IMR-90 (cell line): ENCODE data around the gene SLC16A5. TPM values are rescaled to one million over a fixed set of nuclear protein-coding genes. Genes with fewer than 3 reads are reported as not detected.
A peak's percentile ranks its signal among the peaks of the same experiment; 100 is the strongest.

Source experiments
- ATAC-seq: fragments of 200-7000 bp; cut with Tn5 transposase; 2 replicates; pipeline ENCODE4 v1.9.1; 2020; ENCODE audit warnings: low read depth, mild to moderate bottlenecking, moderate library complexity
- BruUV-seq: library from RNA; stranded (reverse); fragments of 400-500 nt; replicated peaks from 2 replicates; lab custom pipeline; 2021; lab: Mats Ljungman, UMichigan
- CTCF ChIA-PET: fragments of 300-600 bp; formaldehyde crosslinking; extraction: SDS; loops from one replicate; lab custom pipeline; 2021; ENCODE audit warnings: antibody characterized with exemption; lab: Yijun Ruan, JAX
- POLR2A ChIA-PET: fragments of 300-600 bp; sonication (Branson Sonifier 250); formaldehyde crosslinking; loops from one replicate; lab custom pipeline; 2022; ENCODE audit warnings: antibody characterized with exemption; ENCODE audit not compliant: unreplicated experiment; lab: Charles Lee
- DNase-seq: peaks from one replicate; pipeline ENCODE4 v3.0.0; 2013
- H2AFZ ChIP-seq: replicated peaks from 2 replicates; pipeline ENCODE3; 2013; ENCODE audit warnings: low read length, mild to moderate bottlenecking; ENCODE audit not compliant: poor library complexity
- H2AK5ac ChIP-seq: 2 replicates; pipeline ENCODE4 v1.6.1; 2013; ENCODE audit warnings: low read depth, low read length, inconsistent platforms
- H2AK9ac ChIP-seq: replicated peaks from 2 replicates; pipeline ENCODE3; 2013; ENCODE audit warnings: mild to moderate bottlenecking, low read depth, low read length, moderate library complexity; ENCODE audit not compliant: poor library complexity
- H2BK120ac ChIP-seq: 2 replicates; pipeline ENCODE4 v1.6.1; 2013; ENCODE audit warnings: low read depth, low read length, inconsistent platforms
- H2BK15ac ChIP-seq: 3 replicates; pipeline ENCODE4 v1.6.1; 2013; ENCODE audit warnings: low read depth, low read length, inconsistent platforms
- H2BK20ac ChIP-seq: 2 replicates; pipeline ENCODE4 v1.6.1; 2013; ENCODE audit warnings: low read depth, mild to moderate bottlenecking, inconsistent platforms, low read length, moderate library complexity
- H2BK5ac ChIP-seq: 2 replicates; pipeline ENCODE4 v1.6.1; 2013; ENCODE audit warnings: mild to moderate bottlenecking, low read depth, low read length, inconsistent platforms; ENCODE audit not compliant: poor library complexity, severe bottlenecking
- H3K14ac ChIP-seq: replicated peaks from 2 replicates; pipeline ENCODE4 v1.6.1; 2013; ENCODE audit warnings: low read depth, low read length, inconsistent platforms
- H3K18ac ChIP-seq: 2 replicates; pipeline ENCODE4 v1.6.1; 2013; ENCODE audit warnings: low read depth, low read length, control low read depth
- H3K23ac ChIP-seq: 2 replicates; pipeline ENCODE4 v1.6.1; 2013; ENCODE audit warnings: low read depth, low read length, inconsistent platforms
- H3K27ac ChIP-seq: 2 replicates; pipeline ENCODE4 v1.5.1; 2013; ENCODE audit warnings: mild to moderate bottlenecking, control low read depth, low read length; ENCODE audit not compliant: insufficient read depth
- H3K27me3 ChIP-seq: 2 replicates; pipeline ENCODE4 v1.6.1; 2013; ENCODE audit warnings: low read length; ENCODE audit not compliant: control insufficient read depth, insufficient read depth
- H3K36me3 ChIP-seq: 2 replicates; pipeline ENCODE4 v1.6.1; 2013; ENCODE audit warnings: low read length, mixed read lengths; ENCODE audit not compliant: control insufficient read depth, insufficient read depth
- H3K4ac ChIP-seq: 2 replicates; pipeline ENCODE4 v1.6.1; 2013; ENCODE audit warnings: low read depth, low read length, inconsistent platforms
- H3K4me1 ChIP-seq: 2 replicates; pipeline ENCODE4 v1.6.1; 2013; ENCODE audit warnings: low read length, mixed read lengths; ENCODE audit not compliant: control insufficient read depth, insufficient read depth
- H3K4me2 ChIP-seq: 2 replicates; pipeline ENCODE4 v1.6.1; 2013; ENCODE audit warnings: low read depth, mild to moderate bottlenecking, control low read depth, low read length, moderate library complexity
- H3K4me3 ChIP-seq: 2 replicates; pipeline ENCODE4 v1.5.1; 2013; ENCODE audit warnings: low read depth, mild to moderate bottlenecking, control low read depth, low read length, moderate library complexity; ENCODE audit not compliant: insufficient read depth
- H3K56ac ChIP-seq: 2 replicates; pipeline ENCODE4 v1.6.1; 2013; ENCODE audit warnings: low read length, inconsistent platforms; ENCODE audit not compliant: insufficient read depth; ENCODE audit errors: extremely low read depth
- H3K79me1 ChIP-seq, 2 experiments: 2 replicates each; pipeline ENCODE4 v1.6.1; 2013; ENCODE audit warnings: low read length in 2 of 2, inconsistent platforms in 1 of 2, low read depth in 1 of 2
- H3K9ac ChIP-seq: 2 replicates; pipeline ENCODE4 v1.6.1; 2013; ENCODE audit warnings: low read depth, low read length, control low read depth
- H3K9me1 ChIP-seq: 2 replicates; pipeline ENCODE4 v1.6.1; 2013; ENCODE audit warnings: low read length, inconsistent platforms; ENCODE audit not compliant: insufficient read depth
- H3K9me3 ChIP-seq: 2 replicates; pipeline ENCODE4 v1.6.1; 2013; ENCODE audit warnings: low read length; ENCODE audit not compliant: control insufficient read depth, insufficient read depth
- H4K20me1 ChIP-seq: 2 replicates; pipeline ENCODE4 v1.6.1; 2013; ENCODE audit warnings: low read length, inconsistent platforms; ENCODE audit not compliant: insufficient read depth
- H4K5ac ChIP-seq: 2 replicates; pipeline ENCODE4 v1.6.1; 2013; ENCODE audit warnings: mild to moderate bottlenecking, low read depth, low read length, control low read depth
- H4K8ac ChIP-seq, 2 experiments: 2 replicates each; pipeline ENCODE4 v1.6.1; 2013; ENCODE audit warnings: low read depth in 2 of 2, low read length in 2 of 2, control low read depth in 1 of 2, inconsistent platforms in 1 of 2
- H4K91ac ChIP-seq: 2 replicates; pipeline ENCODE4 v1.6.1; 2013; ENCODE audit warnings: low read depth, low read length, inconsistent platforms; ENCODE audit not compliant: insufficient read depth
- CEBPB ChIP-seq: IDR thresholded peaks from 2 replicates; pipeline ENCODE4 v1.6.1; 2012; ENCODE audit warnings: low read depth, low read length, improper control_type of control experiment
- CHD1 ChIP-seq: IDR thresholded peaks from 2 replicates; pipeline ENCODE4 v1.6.1; 2012; ENCODE audit warnings: low read depth, low read length, improper control_type of control experiment
- ELK1 ChIP-seq: fragments of 150-350 bp; IDR thresholded peaks from 2 replicates; pipeline ENCODE4 v1.6.1; 2016; ENCODE audit warnings: low read depth, mild to moderate bottlenecking, low read length, moderate library complexity, borderline replicate concordance
- MAFK ChIP-seq: IDR thresholded peaks from 2 replicates; pipeline ENCODE4 v1.6.1; 2012; ENCODE audit warnings: low read depth, low read length, improper control_type of control experiment
- MAZ ChIP-seq: IDR thresholded peaks from 2 replicates; pipeline ENCODE4 v1.6.1; 2012; ENCODE audit warnings: low read depth, mild to moderate bottlenecking, low read length, improper control_type of control experiment, moderate library complexity, borderline replicate concordance
- MXI1 ChIP-seq: IDR thresholded peaks from 2 replicates; pipeline ENCODE4 v1.6.1; 2012; ENCODE audit warnings: low read depth, mild to moderate bottlenecking, low read length, moderate library complexity, borderline replicate concordance
- NFE2L2 ChIP-seq: fragments of 150-350 bp; IDR thresholded peaks from 2 replicates; pipeline ENCODE4 v1.6.1; 2016; ENCODE audit warnings: low read depth, mild to moderate bottlenecking, low read length
- POLR2A ChIP-seq: IDR thresholded peaks from 2 replicates; pipeline ENCODE4 v1.6.1; 2012; ENCODE audit warnings: mild to moderate bottlenecking, low read depth, low read length
- RCOR1 ChIP-seq: IDR thresholded peaks from 2 replicates; pipeline ENCODE4 v1.6.1; 2012; ENCODE audit warnings: mild to moderate bottlenecking, low read length, improper control_type of control experiment; ENCODE audit not compliant: insufficient replicate concordance
- RFX5 ChIP-seq: IDR thresholded peaks from 2 replicates; pipeline ENCODE4 v1.8.0; 2012; ENCODE audit warnings: low read depth, mild to moderate bottlenecking, low read length, moderate library complexity
- WGBS, 2 experiments: methylation state at CpG; one replicate each; pipeline versions ENCODE4 v1.1.5 to v1.1.7; 2013; ENCODE audit warnings: missing lambda C conversion rate in 2 of 2; ENCODE audit not compliant: insufficient read length in 1 of 2; ENCODE audit errors: extremely low coverage in 2 of 2; 5-methylcytosine and 5-hydroxymethylcytosine counted together
- dilution Hi-C: fragments of 300-500 bp; cut with HindIII; formaldehyde crosslinking; loops from one replicate; pipeline ENCODE4 v1.14.3; 2018; ENCODE audit warnings: low sequenced_read_pairs; ENCODE audit not compliant: unreplicated experiment
- in situ Hi-C: fragments of 300-500 bp; cut with MboI; formaldehyde crosslinking; loops from 3 replicates; pipeline ENCODE4 v1.14.3; 2019; ENCODE audit warnings: low sequenced_read_pairs, inconsistent platforms, mixed read lengths
- intact Hi-C: fragments of 100-400 bp; cut with micrococcal nuclease; formaldehyde crosslinking; loops from 2 replicates; pipeline ENCODE4 v1.10.0; 2022
- polyA plus RNA-seq, 3 experiments: library from polyadenylated mRNA; depleted of rRNA; stranded (reverse); fragments of >200 nt; gene quantifications; 2 replicates each; pipeline ENCODE4 v1.2.3, GENCODE V29; 2012; ENCODE audit warnings: low replicate concordance in 1 of 3
- total RNA-seq: library from RNA; depleted of rRNA; stranded (reverse); fragments of >200 nt; gene quantifications from 2 replicates; pipeline ENCODE4 v1.2.3, GENCODE V29; 2012
- TF ChIP-seq, protein P1 (sequence below): conservative IDR thresholded peaks from 2 replicates; pipeline ENCODE4 v1.5.1; 2012; ENCODE audit warnings: mild to moderate bottlenecking, low read depth, low read length, improper control_type of control experiment

Gene SLC16A5
- total and polyA plus RNA-seq, 2 of the 4 experiments (the other 2 are of a cell fraction), result 1.8 to 7.1 TPM

DNA sequence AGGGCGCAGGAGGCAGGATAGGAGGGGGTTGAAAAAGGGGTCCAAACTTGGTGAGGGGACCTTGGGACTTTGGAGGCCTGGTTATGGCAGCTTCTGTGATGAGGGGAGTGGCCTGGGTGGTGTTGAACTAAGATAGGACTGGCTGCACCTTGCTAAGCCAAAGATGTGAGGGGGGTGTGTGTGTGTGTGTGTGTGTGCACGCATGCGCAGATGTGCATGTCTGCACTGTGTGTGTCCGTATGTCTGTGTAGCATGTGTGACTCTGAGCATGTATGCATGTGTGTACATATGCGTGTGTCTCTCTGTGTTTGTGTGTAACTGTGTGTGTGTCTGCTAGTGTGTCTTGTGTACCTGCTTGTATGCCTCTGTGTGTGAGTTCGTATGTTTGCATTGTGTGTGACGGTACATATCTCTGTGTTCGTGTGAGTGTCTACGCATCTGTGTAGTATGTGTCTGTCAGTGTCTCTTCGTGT is 4.1 kb downstream of the SLC16A5 start:
- Histone ChIP-seq H3K14ac (no peak overlapping the region), H3K4ac (0 out of 2 replicates have a peak overlapping the region, but pooled peaks have one; percentile 24), H3K23ac (0 out of 2 replicates have a peak overlapping the region, but pooled peaks have one; percentile 2), H3K9me3 (no peaks in the 10 kb centered on the region), H3K56ac (no peak overlapping the region), H3K4me2 (no peak overlapping the region), H4K20me1 (no peaks in the 10 kb centered on the region; the same call in 1 of the 2 replicates), H3K18ac (no peak overlapping the region), H3K9ac (no peak overlapping the region), H4K91ac (no peak overlapping the region), H4K8ac (no peak overlapping the region), H2AK5ac (peak overlapping the region; percentile 20), H3K4me1 (peaks cover 28% of the 10 kb centered on the region), H3K4me3 (no peak overlapping the region), H4K5ac (no peak overlapping the region), H2BK5ac (no peak overlapping the region), H2AK9ac (no peak overlapping the region), H2BK120ac (no peak overlapping the region), H3K27ac (no peak overlapping the region), H2BK20ac (no peak overlapping the region), H3K79me1 (peaks cover 0 to 34% of the 10 kb centered on the region in 2 experiments; a peak in 3 of 4 replicates), H3K27me3 (no peaks in the 10 kb centered on the region), H3K36me3 (no peaks in the 10 kb centered on the region), H2BK15ac (no peak overlapping the region), H3K9me1 (peaks cover 22% of the 10 kb centered on the region), H2AFZ (peak overlapping the region; percentile 8)
- no peak for DNase-seq
- intact Hi-C loops, result no loop called here
- no TSS peak for BruUV-seq
- dilution Hi-C loops, result no loop called here
- no peak for ATAC-seq
- in situ Hi-C loops, result no loop called here
- WGBS, 2 experiments, result 88% methylated on average over 4 of the region's 10 CpGs; no CpG with 5 or more reads in 1 of the 2 experiments
- ChIA-PET POLR2A (no interaction called here), CTCF (no interaction called here)
- TF ChIP-seq CEBPB (no peak), MAFK (no peak), RCOR1 (no peak), ELK1 (no peak), NFE2L2 (no peak), CHD1 (no peak), MXI1 (no peak), POLR2A (no peak), RFX5 (no peak), MAZ (no peak)
- TF ChIP-seq, protein P1, sequence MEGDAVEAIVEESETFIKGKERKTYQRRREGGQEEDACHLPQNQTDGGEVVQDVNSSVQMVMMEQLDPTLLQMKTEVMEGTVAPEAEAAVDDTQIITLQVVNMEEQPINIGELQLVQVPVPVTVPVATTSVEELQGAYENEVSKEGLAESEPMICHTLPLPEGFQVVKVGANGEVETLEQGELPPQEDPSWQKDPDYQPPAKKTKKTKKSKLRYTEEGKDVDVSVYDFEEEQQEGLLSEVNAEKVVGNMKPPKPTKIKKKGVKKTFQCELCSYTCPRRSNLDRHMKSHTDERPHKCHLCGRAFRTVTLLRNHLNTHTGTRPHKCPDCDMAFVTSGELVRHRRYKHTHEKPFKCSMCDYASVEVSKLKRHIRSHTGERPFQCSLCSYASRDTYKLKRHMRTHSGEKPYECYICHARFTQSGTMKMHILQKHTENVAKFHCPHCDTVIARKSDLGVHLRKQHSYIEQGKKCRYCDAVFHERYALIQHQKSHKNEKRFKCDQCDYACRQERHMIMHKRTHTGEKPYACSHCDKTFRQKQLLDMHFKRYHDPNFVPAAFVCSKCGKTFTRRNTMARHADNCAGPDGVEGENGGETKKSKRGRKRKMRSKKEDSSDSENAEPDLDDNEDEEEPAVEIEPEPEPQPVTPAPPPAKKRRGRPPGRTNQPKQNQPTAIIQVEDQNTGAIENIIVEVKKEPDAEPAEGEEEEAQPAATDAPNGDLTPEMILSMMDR, result no peak
